ENCODE measurements around the gene STUB1.

- TF ChIP-seq TCF12 (IDR thresholded peaks at IDR 0.05; ENCODE audit: low read depth) (no peak), YY1 (IDR thresholded peaks at IDR 0.05; ENCODE audit: low read depth) (no peak)
Observed at GRCh38 chr16:705431-706188, 25.4 kb downstream of the STUB1 start, which contains the start of gene FBXL16.

Measured in Ishikawa (cell line).